Activated T-helper 1 cell treated with anti-CD3 and anti-CD28 coated beads, Interleukin-12 subunit alpha, Interleukin-12 subunit beta, Interleukin-2, Interleukin-4 antibody, amounts not matched to agents 30 ng/mL and 10 ng/mL and 1 ng/mL, durations not matched to agents 14 hours and 24 hours and 36 hours (primary cell): ENCODE data around the gene COL5A1. TPM values are rescaled to one million over a fixed set of nuclear protein-coding genes. Genes with fewer than 3 reads are reported as not detected.

Source experiments
- DNase-seq: peaks from one replicate; pipeline ENCODE4 v3.0.0; 2021; ENCODE audit warnings: low spot score
- H3K27ac Mint-ChIP-seq: one replicate; pipeline ENCODE4 v1.8.0; 2021; ENCODE audit warnings: mild to moderate bottlenecking, mixed read lengths
- H3K27me3 Mint-ChIP-seq: one replicate; pipeline ENCODE4 v1.8.0; 2022; ENCODE audit warnings: mild to moderate bottlenecking, moderate library complexity, mixed read lengths; ENCODE audit not compliant: insufficient read depth
- H3K36me3 Mint-ChIP-seq: one replicate; pipeline ENCODE4 v1.8.0; 2021; ENCODE audit warnings: low read depth, mixed read lengths
- H3K4me1 Mint-ChIP-seq: one replicate; pipeline ENCODE4 v1.8.0; 2021; ENCODE audit warnings: low read depth, mixed read lengths
- H3K4me3 Mint-ChIP-seq: one replicate; pipeline ENCODE4 v1.8.0; 2021; ENCODE audit warnings: mild to moderate bottlenecking, moderate library complexity, mixed read lengths
- H3K9me3 Mint-ChIP-seq: one replicate; pipeline ENCODE4 v1.8.0; 2021; ENCODE audit warnings: mixed read lengths
- intact Hi-C: fragments of 100-400 bp; cut with micrococcal nuclease; formaldehyde crosslinking; loops from one replicate; pipeline ENCODE4 v1.15.1; 2024
- total RNA-seq: library from RNA; stranded (reverse); gene quantifications from 2 replicates; pipeline ENCODE4 v1.2.3, GENCODE V29; 2022

Gene COL5A1
- total RNA-seq, 1 donor from 2014 or later, result not detected

- Mint-ChIP-seq H3K27me3 (peaks cover 3% of the 10 kb centered on the region), H3K9me3 (no peaks in the 10 kb centered on the region), H3K36me3 (no peaks in the 10 kb centered on the region), H3K27ac (no peak overlapping the region), H3K4me3 (no peak overlapping the region), H3K4me1 (peaks cover 2% of the 10 kb centered on the region)
- intact Hi-C loops, result no loop called here
- no peak for DNase-seq
Measured at GRCh38 chr9:134720136-134720753, 78.6 kb downstream of the COL5A1 start.

- H3K27ac Mint-ChIP-seq, result no peak overlapping the region
- DNase-seq, result no peak
- no peaks in the 10 kb centered on the region for H3K36me3 Mint-ChIP-seq
- peaks cover 3% of the 10 kb centered on the region for H3K27me3 Mint-ChIP-seq
- intact Hi-C loops, result no loop called here
- H3K9me3 Mint-ChIP-seq, result no peaks in the 10 kb centered on the region
- H3K4me1 Mint-ChIP-seq, result peaks cover 8% of the 10 kb centered on the region
- H3K4me3 Mint-ChIP-seq, result no peak overlapping the region
Measured at GRCh38 chr9:134720796-134721195, 79.2 kb downstream of the COL5A1 start.

GRCh38 chr9:134721344-134721743, 79.7 kb downstream of the COL5A1 start:
- Mint-ChIP-seq H3K27ac (no peak overlapping the region), H3K4me3 (no peak overlapping the region), H3K27me3 (peaks cover 3% of the 10 kb centered on the region), H3K36me3 (no peaks in the 10 kb centered on the region), H3K9me3 (no peaks in the 10 kb centered on the region), H3K4me1 (peaks cover 8% of the 10 kb centered on the region)
- intact Hi-C loops, result no loop called here
- no peak for DNase-seq

GRCh38 chr9:134722120-134722701, 80.6 kb downstream of the COL5A1 start:
- Mint-ChIP-seq H3K27ac (no peak overlapping the region), H3K27me3 (peaks cover 3% of the 10 kb centered on the region), H3K4me1 (peaks cover 8% of the 10 kb centered on the region), H3K4me3 (no peak overlapping the region), H3K9me3 (no peaks in the 10 kb centered on the region), H3K36me3 (no peaks in the 10 kb centered on the region)
- intact Hi-C loops, result no loop called here
- no peak for DNase-seq

DNA sequence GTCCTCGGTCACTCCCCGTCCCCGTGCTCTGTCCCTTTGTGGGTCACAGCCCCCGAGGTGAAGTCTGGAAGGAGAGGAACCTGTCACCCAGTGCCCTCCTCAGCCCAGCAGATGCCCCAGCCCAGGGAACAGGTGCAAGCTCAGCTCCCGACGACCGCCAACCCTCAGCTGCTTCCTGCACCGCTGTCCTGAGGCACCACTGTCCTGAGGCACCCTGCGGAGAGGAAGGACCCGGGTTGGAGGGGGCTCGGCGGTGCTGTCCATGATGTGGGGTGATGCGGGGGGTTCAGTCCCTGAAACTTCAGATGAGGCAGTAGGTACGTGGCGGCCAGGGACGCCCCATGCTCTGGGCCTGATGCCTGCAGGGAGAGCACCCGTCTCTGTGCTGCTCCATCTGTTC, 81.4 kb downstream of the COL5A1 start:
- Mint-ChIP-seq H3K36me3 (no peaks in the 10 kb centered on the region), H3K27me3 (peaks cover 3% of the 10 kb centered on the region), H3K4me1 (peaks cover 8% of the 10 kb centered on the region), H3K4me3 (no peak overlapping the region), H3K9me3 (no peaks in the 10 kb centered on the region), H3K27ac (no peak overlapping the region)
- intact Hi-C loops, result no loop called here
- DNase-seq, result no peak

- Mint-ChIP-seq H3K4me3 (no peak overlapping the region), H3K27ac (no peak overlapping the region), H3K9me3 (no peaks in the 10 kb centered on the region), H3K36me3 (no peaks in the 10 kb centered on the region), H3K4me1 (peaks cover 8% of the 10 kb centered on the region), H3K27me3 (peaks cover 3% of the 10 kb centered on the region)
- DNase-seq, result no peak
- intact Hi-C loops, result no loop called here
Measured at GRCh38 chr9:134723491-134724190, 82.0 kb downstream of the COL5A1 start.

- Mint-ChIP-seq H3K4me1 (peaks cover 8% of the 10 kb centered on the region), H3K27me3 (peaks cover 3% of the 10 kb centered on the region), H3K36me3 (no peaks in the 10 kb centered on the region), H3K9me3 (no peaks in the 10 kb centered on the region), H3K4me3 (no peak overlapping the region), H3K27ac (no peak overlapping the region)
- intact Hi-C loops, result no loop called here
- no peak for DNase-seq
Measured at GRCh38 chr9:134724202-134724911, 82.8 kb downstream of the COL5A1 start.

DNA sequence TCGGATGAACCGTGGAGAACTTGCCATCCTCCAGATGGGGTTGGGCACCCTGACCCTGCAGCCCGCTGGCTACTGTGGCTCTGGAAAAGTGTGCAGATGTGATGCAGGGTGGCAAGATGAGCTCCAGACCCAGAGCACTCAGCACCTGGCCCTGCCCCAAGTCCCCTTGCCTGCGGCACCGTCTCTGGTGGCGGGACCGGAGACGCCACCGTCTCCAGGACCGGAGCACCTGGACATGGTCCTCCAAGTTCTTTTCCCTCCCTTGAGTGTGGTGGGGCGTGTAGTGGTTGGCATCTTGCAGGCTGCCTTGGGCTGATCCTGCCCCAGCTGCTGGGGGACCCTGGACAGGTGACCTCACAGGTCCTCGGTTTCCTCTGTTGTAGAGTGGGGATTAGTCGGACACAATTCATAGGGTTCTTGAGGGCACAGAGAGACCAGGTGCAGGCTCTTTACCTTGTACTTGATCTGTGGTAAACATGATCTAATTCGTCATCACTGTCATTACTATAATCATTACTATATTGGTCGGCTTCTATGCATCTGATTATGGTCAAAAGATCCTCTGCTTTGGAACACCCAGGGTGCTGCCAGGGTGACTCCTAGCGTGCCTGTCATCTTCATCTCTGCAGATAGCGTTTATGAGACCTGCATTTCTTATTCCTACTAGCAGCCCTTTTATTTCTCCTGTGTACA, 83.5 kb downstream of the COL5A1 start:
- intact Hi-C loops, result no loop called here
- Mint-ChIP-seq H3K27me3 (peaks cover 3% of the 10 kb centered on the region), H3K27ac (no peak overlapping the region), H3K4me3 (no peak overlapping the region), H3K36me3 (no peaks in the 10 kb centered on the region), H3K4me1 (peaks cover 8% of the 10 kb centered on the region), H3K9me3 (no peaks in the 10 kb centered on the region)
- no peak for DNase-seq

GRCh38 chr9:134725605-134725940, 84.0 kb downstream of the COL5A1 start:
- peaks cover 8% of the 10 kb centered on the region for H3K4me1 Mint-ChIP-seq
- intact Hi-C loops, result no loop called here
- DNase-seq, result no peak

DNA sequence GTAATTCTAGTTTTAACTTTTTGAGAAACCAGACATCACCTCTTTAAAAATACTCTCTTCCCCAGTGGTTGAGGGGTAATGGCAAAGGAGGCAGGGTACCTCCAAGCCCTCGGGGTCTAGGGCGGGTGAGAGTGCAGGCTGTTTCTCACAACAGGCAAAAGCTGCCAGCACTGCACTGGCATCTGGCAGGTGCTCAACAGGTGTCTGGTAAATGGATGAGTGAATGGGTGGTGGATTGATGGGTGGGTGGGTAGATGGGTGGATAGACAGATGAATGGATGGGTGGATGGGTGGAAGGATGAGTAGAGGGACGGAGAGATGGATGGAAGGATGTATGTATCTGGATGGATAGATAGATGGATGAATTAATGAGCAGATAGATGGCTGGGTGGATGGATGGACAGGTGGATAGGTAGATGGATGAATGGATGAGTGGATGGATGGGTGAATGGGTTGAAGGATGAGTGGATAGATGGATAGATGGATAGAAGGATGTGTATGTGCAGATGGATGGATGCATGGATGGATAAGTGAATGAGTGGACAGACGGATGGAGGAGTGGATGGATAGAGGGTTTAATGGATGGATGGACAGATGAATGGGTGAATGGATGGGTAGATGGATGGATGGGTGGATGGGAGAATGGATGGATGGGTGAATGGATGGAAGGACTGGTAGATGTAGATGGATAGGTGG, 84.6 kb downstream of the COL5A1 start:
- H3K9me3 Mint-ChIP-seq, result no peaks in the 10 kb centered on the region

More at GRCh38 chr9:134725605-134725940, 84.0 kb downstream of the COL5A1 start:
- Mint-ChIP-seq H3K27me3 (peaks cover 3% of the 10 kb centered on the region), H3K9me3 (no peaks in the 10 kb centered on the region), H3K4me3 (no peak overlapping the region), H3K36me3 (no peaks in the 10 kb centered on the region), H3K27ac (no peak overlapping the region)

GRCh38 chr9:134726722-134727034, 85.1 kb downstream of the COL5A1 start:
- no peak for DNase-seq
- Mint-ChIP-seq H3K27me3 (peaks cover 3% of the 10 kb centered on the region), H3K4me1 (peaks cover 8% of the 10 kb centered on the region), H3K4me3 (no peak overlapping the region), H3K36me3 (no peaks in the 10 kb centered on the region), H3K9me3 (no peaks in the 10 kb centered on the region), H3K27ac (no peak overlapping the region)
- intact Hi-C loops, result no loop called here

More for the DNA sequence above, 84.6 kb downstream of the COL5A1 start:
- no peak overlapping the region for H3K27ac Mint-ChIP-seq
- intact Hi-C loops, result no loop called here
- H3K4me1 Mint-ChIP-seq, result peaks cover 8% of the 10 kb centered on the region
- no peaks in the 10 kb centered on the region for H3K36me3 Mint-ChIP-seq
- DNase-seq, result no peak
- H3K4me3 Mint-ChIP-seq, result no peak overlapping the region
- peaks cover 3% of the 10 kb centered on the region for H3K27me3 Mint-ChIP-seq

GRCh38 chr9:134728021-134728795, 86.6 kb downstream of the COL5A1 start:
- intact Hi-C loops, result no loop called here
- Mint-ChIP-seq H3K27me3 (no peaks in the 10 kb centered on the region), H3K36me3 (no peaks in the 10 kb centered on the region), H3K27ac (no peak overlapping the region), H3K4me3 (no peak overlapping the region), H3K9me3 (no peaks in the 10 kb centered on the region), H3K4me1 (peaks cover 8% of the 10 kb centered on the region)
- no peak for DNase-seq
